Muscle of arm (tissue), 12 donors: ENCODE data around the gene AGRP. TPM values are rescaled to one million over a fixed set of nuclear protein-coding genes. Genes with fewer than 3 reads are reported as not detected.
"Not testable (repeated sequence)": the region's sequence is repeated elsewhere in the genome, so short reads cannot be mapped to it uniquely, and the experiment has no call there.

ENCODE experiments used
- DNase-seq: peaks from one replicate; pipeline ENCODE4 v3.0.0-alpha.2; 2013
- polyA plus RNA-seq, 12 donors: library from polyadenylated mRNA; unstranded; fragments of 120-200 nt; gene quantifications; one replicate each; pipeline ENCODE4 v1.2.1, GENCODE V29; 2013; ENCODE audit not compliant: insufficient read length in 12 of 12

AGRP gene
- polyA plus RNA-seq, 12 donors = 0.25 to 0.59 (median 0.25) TPM; not detected in 9

GRCh38 chr16:67504031-67505021 is 21.0 kb upstream of the AGRP start:
- no peak for DNase-seq

GRCh38 chr16:67499106-67499505 is 15.8 kb upstream of the AGRP start:
- peak; percentile 51 for DNase-seq

- DNase-seq = no peak
These were observed 7.2 kb upstream of the AGRP start for GRCh38 chr16:67490335-67491096.

- DNase-seq = no peak
These were observed 6.2 kb upstream of the AGRP start for GRCh38 chr16:67489401-67490083.

- DNase-seq = not testable (repeated sequence)
These were observed 4.2 kb upstream of the AGRP start for GRCh38 chr16:67487561-67487960.

GRCh38 chr16:67486805-67487204 is 3.5 kb upstream of the AGRP start:
- DNase-seq = no peak

GRCh38 chr16:67483731-67484525 is 581 bp upstream of the AGRP start:
- no peak for DNase-seq

GRCh38 chr16:67482233-67482924 is 968 bp downstream of the AGRP start:
- DNase-seq = no peak

- no peak for DNase-seq
These were observed 1.6 kb downstream of the AGRP start for GRCh38 chr16:67481561-67482232.

GRCh38 chr16:67480833-67481560 is 2.4 kb downstream of the AGRP start, which contains the start of gene ATP6V0D1:
Gene ATP6V0D1 (minus strand): TSS chr16:67481157. CDS start chr16:67481086, 71 bp downstream.
- DNase-seq = peak; percentile 100

GRCh38 chr16:67477960-67478554 is 5.3 kb downstream of the AGRP start:
- no peak for DNase-seq

GRCh38 chr16:67474551-67475455 is 8.5 kb downstream of the AGRP start:
- no peak for DNase-seq

GRCh38 chr16:67471758-67472384 is 11.5 kb downstream of the AGRP start:
- no peak for DNase-seq

GRCh38 chr16:67470359-67470758 is 13.0 kb downstream of the AGRP start:
- peak; percentile 59 for DNase-seq

- DNase-seq = no peak
These were observed 14.6 kb downstream of the AGRP start for GRCh38 chr16:67468731-67469130.

GRCh38 chr16:67466581-67466980 is 16.8 kb downstream of the AGRP start:
- no peak for DNase-seq

GRCh38 chr16:67464565-67464964 is 18.8 kb downstream of the AGRP start:
- DNase-seq = no peak
